ENCODE data around the gene LASP1.

LASP1 gene

DNA sequence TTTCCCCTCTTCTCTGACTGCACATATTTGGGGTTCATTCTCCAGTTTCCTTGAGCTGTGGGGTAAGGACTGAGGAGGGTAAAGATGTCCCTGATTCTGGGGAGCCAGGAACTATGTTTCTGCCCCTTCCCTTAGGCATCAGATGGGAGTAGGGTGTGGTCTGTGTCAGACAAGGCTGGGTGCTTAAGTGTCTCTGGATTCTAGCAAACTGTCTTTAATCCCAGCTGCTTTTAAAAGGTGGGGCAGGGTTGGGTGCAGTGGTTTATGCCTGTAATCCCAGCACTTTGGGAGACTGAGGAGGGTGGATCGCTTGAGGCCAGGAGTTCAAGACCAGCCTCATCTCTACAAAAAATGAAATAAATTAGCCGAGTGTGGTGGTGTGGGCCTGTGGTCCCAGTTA, 13.0 kb downstream of the LASP1 start:
- in situ Hi-C loops (cut with MboI; ENCODE audit: low pct_unique_long_range_greater_than_20kb, low sequenced_read_pairs, unreplicated experiment): no loop called here
- DNase-seq (ENCODE audit: low spot score): no peak
- TF ChIP-seq, protein P1, sequence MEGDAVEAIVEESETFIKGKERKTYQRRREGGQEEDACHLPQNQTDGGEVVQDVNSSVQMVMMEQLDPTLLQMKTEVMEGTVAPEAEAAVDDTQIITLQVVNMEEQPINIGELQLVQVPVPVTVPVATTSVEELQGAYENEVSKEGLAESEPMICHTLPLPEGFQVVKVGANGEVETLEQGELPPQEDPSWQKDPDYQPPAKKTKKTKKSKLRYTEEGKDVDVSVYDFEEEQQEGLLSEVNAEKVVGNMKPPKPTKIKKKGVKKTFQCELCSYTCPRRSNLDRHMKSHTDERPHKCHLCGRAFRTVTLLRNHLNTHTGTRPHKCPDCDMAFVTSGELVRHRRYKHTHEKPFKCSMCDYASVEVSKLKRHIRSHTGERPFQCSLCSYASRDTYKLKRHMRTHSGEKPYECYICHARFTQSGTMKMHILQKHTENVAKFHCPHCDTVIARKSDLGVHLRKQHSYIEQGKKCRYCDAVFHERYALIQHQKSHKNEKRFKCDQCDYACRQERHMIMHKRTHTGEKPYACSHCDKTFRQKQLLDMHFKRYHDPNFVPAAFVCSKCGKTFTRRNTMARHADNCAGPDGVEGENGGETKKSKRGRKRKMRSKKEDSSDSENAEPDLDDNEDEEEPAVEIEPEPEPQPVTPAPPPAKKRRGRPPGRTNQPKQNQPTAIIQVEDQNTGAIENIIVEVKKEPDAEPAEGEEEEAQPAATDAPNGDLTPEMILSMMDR (IDR thresholded peaks at IDR 0.05; ENCODE audit: extremely low read depth, insufficient read depth, missing control alignments): no peak

DNA sequence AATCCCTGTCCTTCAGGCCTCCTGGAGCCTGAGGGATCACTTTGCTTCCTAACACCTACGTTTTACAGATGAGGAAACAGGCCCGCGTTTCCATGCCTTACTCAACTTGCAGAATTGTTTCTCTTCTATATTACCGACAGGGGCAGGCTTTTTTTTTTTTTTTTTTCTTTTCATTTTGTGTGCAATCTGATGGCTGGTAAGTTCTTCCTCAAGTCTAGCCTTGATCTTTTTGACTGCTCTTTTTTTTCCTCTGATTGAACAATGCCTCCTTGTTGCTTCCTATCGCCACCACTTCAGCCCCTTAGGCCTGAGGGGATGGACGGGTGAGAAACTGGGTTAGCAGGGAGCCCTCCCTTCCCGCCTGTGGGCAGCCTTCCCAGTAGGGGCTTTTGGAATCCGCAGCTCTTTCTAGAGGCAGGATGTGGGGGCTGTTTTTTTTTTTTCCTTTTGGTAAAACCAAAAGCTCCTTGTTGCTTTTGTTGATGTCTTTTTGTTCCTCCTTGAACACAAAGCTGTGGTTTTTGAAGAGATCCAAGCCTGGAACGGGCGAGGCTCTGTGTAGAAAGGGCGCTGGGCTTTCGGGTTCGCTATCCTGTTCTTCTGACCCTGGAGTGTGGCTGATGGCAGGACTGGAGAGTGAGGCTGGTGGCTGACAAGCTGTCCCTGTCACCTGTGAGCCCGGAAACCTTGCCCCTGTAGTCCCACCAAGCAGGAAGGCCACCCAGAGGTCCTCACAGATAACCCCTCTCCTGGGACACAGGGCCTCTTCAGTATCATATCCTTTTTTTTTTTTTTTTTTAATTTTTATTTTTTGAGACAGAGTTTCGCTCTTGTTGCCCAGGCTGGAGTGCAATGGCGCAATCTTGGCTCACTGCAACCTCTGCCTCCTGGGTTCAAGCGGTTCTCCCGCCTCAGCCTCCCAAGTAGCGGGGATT, 14.0 kb downstream of the LASP1 start:
- in situ Hi-C loops (cut with MboI; ENCODE audit: low pct_unique_long_range_greater_than_20kb, low sequenced_read_pairs, unreplicated experiment): no loop called here
- TF ChIP-seq, protein P1 (IDR thresholded peaks at IDR 0.05; ENCODE audit: extremely low read depth, insufficient read depth, missing control alignments): no peak
- DNase-seq (ENCODE audit: low spot score): no peak

DNA sequence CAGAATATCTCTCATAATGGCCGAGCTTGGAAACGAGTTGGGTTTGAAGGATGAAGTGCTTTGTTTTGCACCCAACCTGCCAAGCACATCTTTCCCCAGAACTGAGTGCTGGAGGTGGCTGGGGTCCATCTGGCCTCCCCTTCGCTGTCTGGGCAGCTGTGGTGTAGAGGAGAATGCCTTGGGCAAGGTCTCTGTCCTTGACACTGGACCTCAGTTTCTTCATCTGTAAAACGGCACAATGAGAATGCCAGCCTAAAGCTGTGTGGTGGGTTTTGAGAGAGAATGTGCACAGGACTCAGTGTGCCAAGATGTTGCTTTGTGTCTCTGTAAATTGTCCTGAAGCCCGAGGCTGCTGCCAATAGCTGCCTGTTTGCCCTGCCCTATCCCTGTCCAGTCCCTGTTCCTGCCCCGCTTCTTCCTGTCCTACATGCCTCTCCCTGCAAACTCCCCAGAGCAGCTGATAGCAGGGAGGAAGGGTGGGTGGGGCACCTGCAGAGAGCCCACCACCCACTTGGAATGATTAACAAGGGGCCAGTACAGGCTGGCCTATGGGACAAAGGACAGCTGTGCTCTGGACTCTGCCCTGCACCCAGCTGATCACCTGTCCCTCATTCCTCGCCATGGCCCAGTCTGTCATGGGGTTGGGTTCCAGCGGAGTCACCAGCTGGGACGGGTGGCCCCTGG, 15.3 kb downstream of the LASP1 start:
- in situ Hi-C loops (cut with MboI; ENCODE audit: low pct_unique_long_range_greater_than_20kb, low sequenced_read_pairs, unreplicated experiment): no loop called here
- no peak for DNase-seq (ENCODE audit: low spot score)
- TF ChIP-seq, protein P1 (IDR thresholded peaks at IDR 0.05; ENCODE audit: extremely low read depth, insufficient read depth, missing control alignments): no peak

DNA sequence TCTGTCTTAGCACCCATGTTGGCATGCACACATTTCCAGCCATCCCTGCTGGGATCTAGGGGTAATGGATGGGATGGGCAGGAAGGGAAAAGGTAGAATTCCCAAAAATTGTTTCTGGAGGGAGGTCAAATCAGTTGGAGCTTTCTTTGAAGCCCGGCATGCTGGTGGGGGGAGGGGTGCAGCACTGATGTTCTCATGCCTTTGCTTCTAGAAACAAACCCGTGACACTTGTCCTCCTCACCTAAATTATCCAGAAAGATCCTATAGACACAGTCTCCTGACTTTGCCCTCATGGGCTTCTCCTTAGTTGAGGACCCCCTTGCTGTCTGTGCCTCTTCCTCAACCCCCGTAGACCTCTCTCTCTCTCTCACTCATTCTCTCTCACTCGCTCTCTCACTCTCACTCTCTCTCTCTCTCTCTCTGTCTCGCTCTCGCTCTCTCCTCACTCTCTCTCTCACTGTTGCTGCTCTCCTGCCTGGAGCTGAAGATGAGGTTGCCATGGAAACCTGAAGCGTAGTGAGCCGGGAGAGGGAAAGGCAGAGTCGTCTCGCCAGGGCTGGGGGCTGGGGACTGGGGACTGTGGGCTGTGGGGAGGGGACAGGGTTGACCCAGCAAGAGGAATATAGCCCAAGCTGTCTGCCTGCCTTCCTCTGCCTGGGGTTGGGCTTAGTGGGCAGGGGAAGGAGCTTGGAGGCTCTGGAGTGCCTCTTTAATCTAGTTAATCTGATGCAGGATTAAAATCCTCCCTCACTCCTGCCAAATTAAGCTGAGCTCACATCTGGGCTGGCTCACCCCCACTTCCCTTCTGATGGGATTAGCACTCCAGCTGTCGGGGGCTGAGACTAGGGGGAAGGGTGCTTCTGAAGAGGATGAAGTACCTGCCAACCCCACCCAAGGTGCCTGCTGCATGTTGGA, 16.1 kb downstream of the LASP1 start:
- in situ Hi-C loops (cut with MboI; ENCODE audit: low pct_unique_long_range_greater_than_20kb, low sequenced_read_pairs, unreplicated experiment): no loop called here
- DNase-seq (ENCODE audit: low spot score): no peak
- TF ChIP-seq, protein P1 (IDR thresholded peaks at IDR 0.05; ENCODE audit: extremely low read depth, insufficient read depth, missing control alignments): no peak

DNA sequence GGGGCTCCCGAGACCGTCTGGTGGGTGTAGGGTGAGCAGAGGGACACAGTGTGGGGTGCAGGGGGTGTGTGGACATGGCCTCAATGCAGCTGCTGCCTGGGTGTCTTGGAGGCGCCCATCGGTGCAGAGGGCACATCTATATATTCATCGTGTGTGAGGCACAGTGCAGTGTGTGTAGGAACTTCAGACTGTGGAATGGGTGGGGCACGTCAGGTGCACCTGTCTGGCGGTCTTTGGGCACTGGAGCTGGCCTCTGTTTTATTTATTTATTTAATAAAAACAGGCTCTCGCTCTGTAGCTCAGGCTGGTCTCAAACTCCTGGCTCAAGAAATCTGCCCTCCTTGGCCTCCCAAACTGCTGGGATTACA, 16.8 kb downstream of the LASP1 start:
- no peak for DNase-seq (ENCODE audit: low spot score)
- TF ChIP-seq, protein P1 (IDR thresholded peaks at IDR 0.05; ENCODE audit: extremely low read depth, insufficient read depth, missing control alignments): no peak
- in situ Hi-C loops (cut with MboI; ENCODE audit: low pct_unique_long_range_greater_than_20kb, low sequenced_read_pairs, unreplicated experiment): no loop called here

DNA sequence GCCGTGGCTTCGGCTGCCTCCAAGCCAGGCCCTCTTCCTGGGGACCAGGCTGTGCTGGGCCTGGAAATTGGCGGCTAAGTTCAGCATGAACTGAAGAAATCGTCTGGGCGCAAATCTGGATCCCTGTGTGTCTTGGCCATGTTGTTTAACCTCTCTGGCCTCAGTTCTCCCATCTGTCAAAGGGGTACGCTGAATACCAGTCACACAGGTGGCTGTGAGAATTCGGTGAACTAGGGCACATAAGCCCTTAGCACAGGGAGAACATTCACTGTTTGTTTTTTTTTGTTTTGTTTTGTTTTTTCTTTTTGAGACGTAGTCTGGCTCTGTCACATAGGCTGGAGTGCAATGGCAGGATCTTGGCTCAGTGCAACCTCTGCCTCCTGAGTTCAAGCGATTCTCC, 19.0 kb downstream of the LASP1 start:
- in situ Hi-C loops (cut with MboI; ENCODE audit: low pct_unique_long_range_greater_than_20kb, low sequenced_read_pairs, unreplicated experiment): no loop called here
- no peak for DNase-seq (ENCODE audit: low spot score)
- TF ChIP-seq, protein P1 (IDR thresholded peaks at IDR 0.05; ENCODE audit: extremely low read depth, insufficient read depth, missing control alignments): no peak

Data from GM13977 (cell line).